Cardiac atrium fibroblast (primary cell): ENCODE results near the gene TMPRSS11E. TPM values are rescaled to one million over a fixed set of nuclear protein-coding genes. Genes with fewer than 3 reads are reported as not detected.

Source experiments
- total RNA-seq: library from RNA; depleted of rRNA; stranded (reverse); fragments of >200 nt; gene quantifications from 2 replicates; pipeline ENCODE4 v1.2.3, GENCODE V29; 2015

Gene TMPRSS11E, protein sequence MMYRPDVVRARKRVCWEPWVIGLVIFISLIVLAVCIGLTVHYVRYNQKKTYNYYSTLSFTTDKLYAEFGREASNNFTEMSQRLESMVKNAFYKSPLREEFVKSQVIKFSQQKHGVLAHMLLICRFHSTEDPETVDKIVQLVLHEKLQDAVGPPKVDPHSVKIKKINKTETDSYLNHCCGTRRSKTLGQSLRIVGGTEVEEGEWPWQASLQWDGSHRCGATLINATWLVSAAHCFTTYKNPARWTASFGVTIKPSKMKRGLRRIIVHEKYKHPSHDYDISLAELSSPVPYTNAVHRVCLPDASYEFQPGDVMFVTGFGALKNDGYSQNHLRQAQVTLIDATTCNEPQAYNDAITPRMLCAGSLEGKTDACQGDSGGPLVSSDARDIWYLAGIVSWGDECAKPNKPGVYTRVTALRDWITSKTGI
- total RNA-seq = not detected in 2 replicates

DNA sequence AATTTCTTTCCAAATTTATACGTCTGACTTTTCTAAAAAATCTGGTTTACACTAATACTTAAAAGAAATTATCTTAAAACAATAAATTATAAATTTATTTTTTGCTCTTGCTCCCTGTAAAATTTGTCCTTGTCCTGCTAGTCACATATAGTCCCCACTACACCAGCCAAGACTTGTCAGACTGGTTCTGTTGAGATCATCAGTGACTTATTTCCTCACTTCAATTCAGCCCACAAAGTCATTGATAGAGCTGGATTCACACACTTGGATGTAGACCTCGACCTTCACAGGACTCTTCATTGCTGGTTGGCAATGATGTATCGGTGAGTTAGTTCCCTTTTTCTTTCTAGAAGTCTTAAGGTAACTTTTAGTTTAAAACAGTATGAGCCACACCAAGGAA, at the start of gene TMPRSS11E:
TSS of gene TMPRSS11E (plus strand) at position 263 of the 400 bp plus-strand sequence. CDS start at position 313, 50 bp downstream.

Other genes with a start within 250 kb of the TMPRSS11E start
- not detected in 2 replicates for gene TMPRSS11B, start 201.8 kb upstream of the TMPRSS11E start, total RNA-seq
- gene YTHDC1, start 97.4 kb upstream of the TMPRSS11E start, total RNA-seq = 21.4 and 47.7 TPM in 2 replicates
- not detected in 2 replicates for gene UGT2B17, start 128.9 kb downstream of the TMPRSS11E start, total RNA-seq
- gene UGT2B15, start 223.2 kb downstream of the TMPRSS11E start, total RNA-seq = not detected in 2 replicates